WTC11 (cell line): ENCODE results near the gene ESAM. TPM values are rescaled to one million over a fixed set of nuclear protein-coding genes. Genes with fewer than 3 reads are reported as not detected.
A peak's percentile ranks its signal among the peaks of the same experiment; 100 is the strongest.

Source experiments
- ATAC-seq: fragments of 200-7000 bp; cut with Tn5 transposase; 2 replicates; pipeline ENCODE4 v1.10.0; 2021; ENCODE audit warnings: mild to moderate bottlenecking, moderate library complexity
- CTCF ChIA-PET: fragments of 300-600 bp; sonication (Branson Sonifier 250); formaldehyde crosslinking; loops from one replicate; lab custom pipeline; 2021; ENCODE audit warnings: antibody characterized with exemption; lab: Charles Lee
- POLR2A ChIA-PET: fragments of 350-600 bp; sonication (Branson Sonifier 250); formaldehyde crosslinking; loops from one replicate; lab custom pipeline; 2021; ENCODE audit warnings: antibody characterized with exemption; lab: Charles Lee
- DNase-seq: peaks from one replicate; pipeline ENCODE4 v3.0.0; 2021; ENCODE audit warnings: low spot score
- H3K27ac Mint-ChIP-seq: 2 replicates; pipeline ENCODE4 v1.8.0; 2021; ENCODE audit warnings: mixed read lengths
- H3K27me3 Mint-ChIP-seq: 2 replicates; pipeline ENCODE4 v1.8.0; 2021; ENCODE audit warnings: low read depth, mild to moderate bottlenecking, moderate library complexity, mixed read lengths
- H3K36me3 Mint-ChIP-seq: 2 replicates; pipeline ENCODE4 v1.8.0; 2021; ENCODE audit warnings: mixed read lengths
- H3K4me1 Mint-ChIP-seq: 2 replicates; pipeline ENCODE4 v1.8.0; 2022; ENCODE audit warnings: mixed read lengths
- H3K4me3 Mint-ChIP-seq: 2 replicates; pipeline ENCODE4 v1.8.0; 2021; ENCODE audit warnings: mild to moderate bottlenecking, moderate library complexity, mixed read lengths
- H3K9me3 Mint-ChIP-seq: 2 replicates; pipeline ENCODE4 v1.8.0; 2021; ENCODE audit warnings: mixed read lengths
- ARID4B ChIP-seq: sonication (generic); formaldehyde crosslinking; IDR thresholded peaks from 2 replicates; pipeline ENCODE4 v1.8.0; 2023; ENCODE audit warnings: missing genetic modification reagents, mild to moderate bottlenecking, borderline replicate concordance
- CBFB ChIP-seq: sonication (generic); formaldehyde crosslinking; IDR thresholded peaks from 2 replicates; pipeline ENCODE4 v1.8.1; 2022; ENCODE audit warnings: mild to moderate bottlenecking, low read depth, missing genetic modification reagents
- CDX4 ChIP-seq: fragments of 250-450 bp; sonication (Bioruptor Pico); IDR thresholded peaks from 2 replicates; pipeline ENCODE4 v1.9.0; 2021; ENCODE audit warnings: moderate library complexity, mild to moderate bottlenecking, inconsistent platforms, borderline replicate concordance
- E2F5 ChIP-seq: sonication (generic); formaldehyde crosslinking; IDR thresholded peaks from 2 replicates; pipeline ENCODE4 v1.8.1; 2022; ENCODE audit warnings: mild to moderate bottlenecking, moderate library complexity, missing genetic modification reagents
- ESRRA ChIP-seq: sonication (generic); formaldehyde crosslinking; IDR thresholded peaks from 2 replicates; pipeline ENCODE4 v1.8.1; 2022; ENCODE audit warnings: mild to moderate bottlenecking, missing genetic modification reagents, borderline replicate concordance
- HMGXB4 ChIP-seq: sonication (generic); formaldehyde crosslinking; IDR thresholded peaks from 2 replicates; pipeline ENCODE4 v1.8.1; 2023; ENCODE audit warnings: mild to moderate bottlenecking, moderate library complexity, missing genetic modification reagents
- IRF2 ChIP-seq: sonication (generic); formaldehyde crosslinking; IDR thresholded peaks from 2 replicates; pipeline ENCODE4 v1.8.0; 2022; ENCODE audit warnings: low read depth, missing genetic modification reagents, borderline replicate concordance
- MAX ChIP-seq: sonication (generic); formaldehyde crosslinking; IDR thresholded peaks from 2 replicates; pipeline ENCODE4 v1.8.0; 2022; ENCODE audit warnings: mild to moderate bottlenecking, missing genetic modification reagents
- MXD4 ChIP-seq: fragments of 250-450 bp; sonication (Bioruptor Pico); IDR thresholded peaks from 2 replicates; pipeline ENCODE4 v1.8.0; 2021; ENCODE audit warnings: mild to moderate bottlenecking, moderate library complexity, borderline replicate concordance
- RELA ChIP-seq: sonication (generic); formaldehyde crosslinking; IDR thresholded peaks from 2 replicates; pipeline ENCODE4 v1.8.1; 2022; ENCODE audit warnings: missing genetic modification reagents, mild to moderate bottlenecking, borderline replicate concordance
- SMAD3 ChIP-seq: sonication (generic); formaldehyde crosslinking; IDR thresholded peaks from 2 replicates; pipeline ENCODE4 v1.8.0; 2022; ENCODE audit warnings: missing genetic modification reagents, mild to moderate bottlenecking, borderline replicate concordance
- SP1 ChIP-seq: sonication (generic); formaldehyde crosslinking; conservative IDR thresholded peaks from 2 replicates; pipeline ENCODE4 v1.8.1; 2022; ENCODE audit warnings: missing genetic modification reagents
- TCF7 ChIP-seq: sonication (generic); formaldehyde crosslinking; IDR thresholded peaks from 2 replicates; pipeline ENCODE4 v1.8.0; 2022; ENCODE audit warnings: mild to moderate bottlenecking, low read depth, missing genetic modification reagents, moderate library complexity
- TEAD1 ChIP-seq: sonication (generic); formaldehyde crosslinking; IDR thresholded peaks from 2 replicates; pipeline ENCODE4 v1.8.0; 2022; ENCODE audit warnings: mild to moderate bottlenecking, missing genetic modification reagents
- ZBTB43 ChIP-seq: sonication (generic); formaldehyde crosslinking; IDR thresholded peaks from 2 replicates; pipeline ENCODE4 v1.8.1; 2023; ENCODE audit warnings: mild to moderate bottlenecking, missing genetic modification reagents
- ZNF317 ChIP-seq: sonication (generic); formaldehyde crosslinking; IDR thresholded peaks from 2 replicates; pipeline ENCODE4 v1.8.1; 2023; ENCODE audit warnings: low read depth, mild to moderate bottlenecking, moderate library complexity, missing genetic modification reagents, borderline replicate concordance
- ZNF512 ChIP-seq: sonication (generic); formaldehyde crosslinking; IDR thresholded peaks from 2 replicates; pipeline ENCODE4 v1.8.1; 2022; ENCODE audit warnings: missing genetic modification reagents, borderline replicate concordance
- ZNF532 ChIP-seq: fragments of 250-450 bp; sonication (Bioruptor Pico); IDR thresholded peaks from 2 replicates; pipeline ENCODE4 v1.9.0; 2021; ENCODE audit warnings: mild to moderate bottlenecking, borderline replicate concordance
- ZNF671 ChIP-seq: fragments of 250-450 bp; sonication (Bioruptor Pico); IDR thresholded peaks from 2 replicates; pipeline ENCODE4 v1.8.0; 2021; ENCODE audit warnings: mild to moderate bottlenecking
- total RNA-seq: library from RNA; stranded (reverse); gene quantifications from 3 replicates; pipeline ENCODE4 v1.2.3, GENCODE V29; 2021

Gene ESAM
- total RNA-seq, 1 experiment from 2014 or later = 0.48 TPM

- peaks cover 57% of the 10 kb centered on the region for H3K4me1 Mint-ChIP-seq
- H3K27ac Mint-ChIP-seq = no peak overlapping the region
- ChIA-PET CTCF (interaction anchor here (1.7 to 5.6 kb wide), 11 partner anchors 9 to 120 kb away, joined by 7 to 61 read pairs (median 26); partner anchors contain the start of genes SIAE, SPA17 and VSIG2), POLR2A (interaction anchor here (1.1 kb wide), 1 partner anchor 87 kb away, joined by 3 read pairs; no protein-coding TSS in a partner anchor)
- peaks cover 79% of the 10 kb centered on the region for H3K27me3 Mint-ChIP-seq
- peak; percentile 28 for DNase-seq
- H3K4me3 Mint-ChIP-seq = peak overlapping the region; percentile 84
- H3K36me3 Mint-ChIP-seq = no peaks in the 10 kb centered on the region
- no peak for ATAC-seq
- H3K9me3 Mint-ChIP-seq = no peaks in the 10 kb centered on the region
- TF ChIP-seq ZNF317 (CRISPR knock-in tag) (no peak), ZNF532 (no peak), ZNF671 (no peak), TEAD1 (CRISPR knock-in tag) (no peak), SMAD3 (CRISPR knock-in tag) (no peak), CBFB (CRISPR knock-in tag) (no peak), E2F5 (CRISPR knock-in tag) (no peak), MXD4 (CRISPR knock-in tag) (no peak), RELA (CRISPR knock-in tag) (no peak), ESRRA (CRISPR knock-in tag) (no peak), TCF7 (CRISPR knock-in tag) (no peak), ARID4B (no peak), SP1 (CRISPR knock-in tag) (no peak), ZNF512 (no peak), IRF2 (CRISPR knock-in tag) (no peak), HMGXB4 (CRISPR knock-in tag) (no peak), CDX4 (CRISPR knock-in tag) (no peak), MAX (CRISPR knock-in tag) (no peak), ZBTB43 (CRISPR knock-in tag) (no peak)
Measured at GRCh38 chr11:124760205-124760652, 1.9 kb downstream of the ESAM start.
